CD14-positive monocyte (primary cell): Measurements from ENCODE around the gene AMBRA1. TPM values are rescaled to one million over a fixed set of nuclear protein-coding genes. Genes with fewer than 3 reads are reported as not detected.
"Not testable (repeated sequence)": the region's sequence is repeated elsewhere in the genome, so short reads cannot be mapped to it uniquely, and the experiment has no call there.

Source experiments
- DNase-seq, 3 donors: peaks; one replicate each; pipeline ENCODE4 v3.0.0-alpha.2; 2011 to 2022
- H2AFZ ChIP-seq: 2 replicates; pipeline ENCODE4 v1.6.0; 2012; ENCODE audit warnings: mild to moderate bottlenecking, low read depth, low read length, inconsistent platforms; ENCODE audit not compliant: insufficient read depth, poor library complexity, severe bottlenecking
- H3K27ac ChIP-seq, 2 donors: 1 replicate in 1 of 2; 2 replicates in 1 of 2; pipeline ENCODE4 v1.5.1; 2012 to 2013; ENCODE audit warnings: low read length in 2 of 2, control low read depth in 1 of 2, inconsistent platforms in 1 of 2, low read depth in 1 of 2, mild to moderate bottlenecking in 1 of 2
- H3K27me3 ChIP-seq, 2 donors: one replicate each; pipeline versions ENCODE4 v1.6.0 to v1.6.1; 2011 to 2013; ENCODE audit warnings: low read length in 2 of 2; ENCODE audit not compliant: control insufficient read depth in 2 of 2, insufficient read depth in 2 of 2
- H3K36me3 ChIP-seq, 2 donors: replicated peaks in 1 of 2; 1 replicate in 1 of 2; 2 replicates in 1 of 2; pipeline versions ENCODE4 v1.5.1 to v1.6.1; 2012 to 2013; ENCODE audit warnings: low read length in 2 of 2, control low read depth in 1 of 2, inconsistent platforms in 1 of 2, mild to moderate bottlenecking in 1 of 2; ENCODE audit not compliant: insufficient read depth in 2 of 2, control insufficient read depth in 1 of 2
- H3K4me1 ChIP-seq, 2 donors: 1 replicate in 1 of 2; 2 replicates in 1 of 2; pipeline versions ENCODE4 v1.5.1 to v1.6.1; 2012 to 2013; ENCODE audit warnings: low read length in 2 of 2, control low read depth in 1 of 2, inconsistent platforms in 1 of 2, mild to moderate bottlenecking in 1 of 2, moderate library complexity in 1 of 2; ENCODE audit not compliant: insufficient read depth in 2 of 2, control insufficient read depth in 1 of 2
- H3K4me2 ChIP-seq: replicated peaks from 2 replicates; pipeline ENCODE3; 2012; ENCODE audit warnings: low read length, moderate library complexity, mild to moderate bottlenecking; ENCODE audit not compliant: poor library complexity, severe bottlenecking; ENCODE audit errors: extremely low read depth
- H3K4me3 ChIP-seq, 3 experiments: fragments of 200-600 bp in 1 of 3; sonication (generic) in 1 of 3; replicated peaks in 1 of 3; 1 replicate in 2 of 3; 2 replicates in 1 of 3; pipeline ENCODE4 v1.5.1; 2011 to 2013; ENCODE audit warnings: low read length in 3 of 3, mild to moderate bottlenecking in 3 of 3, control low read depth in 2 of 3, low read depth in 2 of 3, inconsistent platforms in 1 of 3, moderate library complexity in 1 of 3
- H3K79me2 ChIP-seq: 2 replicates; pipeline ENCODE4 v1.6.0; 2012; ENCODE audit warnings: mild to moderate bottlenecking, control low read depth, inconsistent platforms, low read length, moderate library complexity; ENCODE audit not compliant: insufficient read depth
- H3K9ac ChIP-seq: 2 replicates; pipeline ENCODE4 v1.6.0; 2017; ENCODE audit warnings: low read length, mild to moderate bottlenecking; ENCODE audit not compliant: insufficient read depth, poor library complexity, severe bottlenecking
- H3K9me3 ChIP-seq, 2 donors: replicated peaks in 1 of 2; 1 replicate in 1 of 2; 2 replicates in 1 of 2; pipeline versions ENCODE4 v1.5.1 to v1.6.1; 2012 to 2013; ENCODE audit warnings: low read length in 2 of 2, control low read depth in 1 of 2; ENCODE audit not compliant: control insufficient read depth in 1 of 2, insufficient read depth in 1 of 2
- H4K20me1 ChIP-seq: 2 replicates; pipeline ENCODE4 v1.6.0; 2012; ENCODE audit warnings: mild to moderate bottlenecking, low read length, control low read depth, moderate library complexity; ENCODE audit not compliant: insufficient read depth
- H3K27ac Mint-ChIP-seq, 7 donors: one replicate each; pipeline ENCODE4 v1.8.0; 2020; ENCODE audit warnings: mild to moderate bottlenecking in 7 of 7, mixed read lengths in 7 of 7, moderate library complexity in 6 of 7, inconsistent platforms in 2 of 7
- H3K27me3 Mint-ChIP-seq, 3 donors: one replicate each; pipeline ENCODE4 v1.8.0; 2021 to 2022; ENCODE audit warnings: low read depth in 3 of 3, mild to moderate bottlenecking in 3 of 3, mixed read lengths in 3 of 3, moderate library complexity in 3 of 3, inconsistent platforms in 1 of 3
- H3K36me3 Mint-ChIP-seq, 2 donors: one replicate each; pipeline ENCODE4 v1.8.0; 2020; ENCODE audit warnings: mixed read lengths in 2 of 2, inconsistent platforms in 1 of 2, mild to moderate bottlenecking in 1 of 2
- H3K4me1 Mint-ChIP-seq: one replicate; pipeline ENCODE4 v1.8.0; 2020; ENCODE audit warnings: mild to moderate bottlenecking, mixed read lengths
- H3K4me3 Mint-ChIP-seq, 2 donors: one replicate each; pipeline ENCODE4 v1.8.0; 2020; ENCODE audit warnings: mild to moderate bottlenecking in 2 of 2, mixed read lengths in 2 of 2, moderate library complexity in 1 of 2
- H3K9me3 Mint-ChIP-seq, 7 donors: one replicate each; pipeline ENCODE4 v1.8.0; 2020 to 2022; ENCODE audit warnings: mixed read lengths in 7 of 7, mild to moderate bottlenecking in 6 of 7, moderate library complexity in 6 of 7, inconsistent platforms in 2 of 7
- WGBS: methylation state at CpG from one replicate; pipeline ENCODE4 v1.1.5; 2013; ENCODE audit warnings: missing lambda C conversion rate; ENCODE audit not compliant: insufficient coverage; 5-methylcytosine and 5-hydroxymethylcytosine counted together
- intact Hi-C, 2 donors: fragments of 100-400 bp; cut with micrococcal nuclease; formaldehyde crosslinking; loops; one replicate each; pipeline versions ENCODE4 v1.15.0 to v1.15.1; 2023
- polyA plus RNA-seq, 3 donors: library from polyadenylated mRNA; depleted of rRNA in 1 of 3; unstranded in 2 of 3; stranded (reverse) in 1 of 3; fragments of 300-500 nt in 2 of 3; fragments of >200 nt in 1 of 3; fragmentation: Illumina TruSeq in 2 of 3; gene quantifications; 1 replicate in 2 of 3; 2 replicates in 1 of 3; pipeline ENCODE4 v1.2.3, GENCODE V29; 2012 to 2021
- TF ChIP-seq, protein P1 (sequence below): fragments of 200-600 bp; IDR thresholded peaks from one replicate; pipeline ENCODE4 v1.8.0; 2022; ENCODE audit warnings: antibody characterized with exemption, mild to moderate bottlenecking

The AMBRA1 gene
- polyA plus RNA-seq, 3 donors: 2.1 to 6.1 (median 3.8) TPM

DNA sequence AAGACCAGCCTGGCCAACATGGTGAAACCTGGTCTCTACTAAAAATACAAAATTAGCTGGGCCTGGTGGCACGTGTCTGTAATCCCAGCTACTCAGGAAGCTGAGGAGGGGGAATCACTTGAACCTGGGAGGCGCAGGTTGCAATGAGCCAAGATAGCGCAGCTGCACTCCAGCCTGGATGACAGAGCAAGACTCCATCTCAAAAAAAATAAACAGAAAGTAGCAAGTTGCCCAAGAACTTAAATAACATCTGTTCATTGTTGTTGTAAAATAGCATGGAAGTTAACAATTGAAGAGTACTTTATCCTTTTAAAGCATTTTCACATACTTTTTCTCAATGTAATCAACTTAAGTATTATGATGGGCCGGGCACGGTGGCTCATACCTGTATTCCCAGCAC is 5.7 kb downstream of the AMBRA1 start:
- Histone ChIP-seq H3K27me3 (no peaks in the 10 kb centered on the region), H2AFZ (no peak overlapping the region), H3K79me2 (peaks cover 73% of the 10 kb centered on the region), H3K9ac (no peak overlapping the region), H3K36me3 (peaks cover 0 to 10% of the 10 kb centered on the region in 2 donors), H3K4me1 (peaks cover 9 to 20% of the 10 kb centered on the region in 2 donors), H3K4me3 (no peak overlapping the region), H3K27ac (no peak overlapping the region), H3K4me2 (no peak overlapping the region), H3K9me3 (no peaks in the 10 kb centered on the region), H4K20me1 (peaks cover 55% of the 10 kb centered on the region)
- no CpG with 5 or more reads among the region's 5 CpGs for WGBS
- Mint-ChIP-seq H3K36me3 (peaks cover 2 to 23% of the 10 kb centered on the region in 2 donors), H3K27ac (peak overlapping the region in 1 of 7 donors; percentile 7), H3K4me3 (no peak overlapping the region), H3K9me3 (no peaks in the 10 kb centered on the region), H3K27me3 (no peaks in the 10 kb centered on the region), H3K4me1 (peaks cover 35% of the 10 kb centered on the region)
- no peak for DNase-seq
- TF ChIP-seq, protein P1, sequence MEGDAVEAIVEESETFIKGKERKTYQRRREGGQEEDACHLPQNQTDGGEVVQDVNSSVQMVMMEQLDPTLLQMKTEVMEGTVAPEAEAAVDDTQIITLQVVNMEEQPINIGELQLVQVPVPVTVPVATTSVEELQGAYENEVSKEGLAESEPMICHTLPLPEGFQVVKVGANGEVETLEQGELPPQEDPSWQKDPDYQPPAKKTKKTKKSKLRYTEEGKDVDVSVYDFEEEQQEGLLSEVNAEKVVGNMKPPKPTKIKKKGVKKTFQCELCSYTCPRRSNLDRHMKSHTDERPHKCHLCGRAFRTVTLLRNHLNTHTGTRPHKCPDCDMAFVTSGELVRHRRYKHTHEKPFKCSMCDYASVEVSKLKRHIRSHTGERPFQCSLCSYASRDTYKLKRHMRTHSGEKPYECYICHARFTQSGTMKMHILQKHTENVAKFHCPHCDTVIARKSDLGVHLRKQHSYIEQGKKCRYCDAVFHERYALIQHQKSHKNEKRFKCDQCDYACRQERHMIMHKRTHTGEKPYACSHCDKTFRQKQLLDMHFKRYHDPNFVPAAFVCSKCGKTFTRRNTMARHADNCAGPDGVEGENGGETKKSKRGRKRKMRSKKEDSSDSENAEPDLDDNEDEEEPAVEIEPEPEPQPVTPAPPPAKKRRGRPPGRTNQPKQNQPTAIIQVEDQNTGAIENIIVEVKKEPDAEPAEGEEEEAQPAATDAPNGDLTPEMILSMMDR: no peak
- intact Hi-C loops: no loop called here

DNA sequence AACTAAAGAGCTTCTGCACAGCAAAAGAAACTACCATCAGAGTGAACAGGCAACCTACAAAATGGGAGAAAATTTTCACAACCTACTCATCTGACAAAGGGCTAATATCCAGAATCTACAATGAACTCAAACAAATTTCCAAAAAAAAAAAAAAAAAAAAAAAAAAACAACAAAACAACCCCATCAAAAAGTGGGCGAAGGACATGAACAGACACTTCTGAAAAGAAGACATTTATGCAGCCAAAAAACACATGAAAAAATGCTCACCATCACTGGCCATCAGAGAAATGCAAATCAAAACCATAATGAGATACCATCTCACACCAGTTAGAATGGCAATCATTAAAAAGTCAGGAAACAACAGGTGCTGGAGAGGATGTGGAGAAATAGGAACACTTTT is 10.3 kb downstream of the AMBRA1 start:
- H3K4me1 Mint-ChIP-seq, H3K4me3 Mint-ChIP-seq, DNase-seq, H3K9me3 ChIP-seq, H3K27ac Mint-ChIP-seq, intact Hi-C loops, H3K4me1 ChIP-seq, H3K9me3 Mint-ChIP-seq, H3K27me3 ChIP-seq, H2AFZ ChIP-seq, H3K4me2 ChIP-seq, H3K4me3 ChIP-seq, H3K9ac ChIP-seq, H3K27me3 Mint-ChIP-seq, H3K27ac ChIP-seq: not testable (repeated sequence)
- peaks cover 3 to 26% of the 10 kb centered on the region in 2 donors for H3K36me3 Mint-ChIP-seq
- Histone ChIP-seq H3K79me2 (peaks cover 69% of the 10 kb centered on the region), H4K20me1 (peaks cover 57% of the 10 kb centered on the region), H3K36me3 (peaks cover 0 to 10% of the 10 kb centered on the region in 2 donors)
- no CpG with 5 or more reads among the region's 1 CpG for WGBS
